Liver (tissue), 9 donors: ENCODE data around the gene RPS2. TPM values are rescaled to one million over a fixed set of nuclear protein-coding genes. Genes with fewer than 3 reads are reported as not detected.

Experiments
- DNase-seq: peaks from one replicate; pipeline ENCODE4 v3.0.0-alpha.2; 2017; ENCODE audit warnings: low spot score
- H3K27ac ChIP-seq, 2 donors: one replicate each; pipeline ENCODE4 v1.7.0; 2013; ENCODE audit warnings: inconsistent platforms in 2 of 2, low read length in 2 of 2, control low read depth in 1 of 2, low read depth in 1 of 2, mild to moderate bottlenecking in 1 of 2
- H3K27me3 ChIP-seq, 4 donors: one replicate each; pipeline versions ENCODE4 v1.6.1 to v1.7.0; 2013; ENCODE audit warnings: low read length in 3 of 4, inconsistent platforms in 1 of 4, mild to moderate bottlenecking in 1 of 4, moderate library complexity in 1 of 4; ENCODE audit not compliant: control insufficient read depth in 4 of 4, insufficient read depth in 4 of 4
- H3K36me3 ChIP-seq, 4 donors: one replicate each; pipeline versions ENCODE4 v1.6.1 to v1.7.0; 2013; ENCODE audit warnings: low read length in 3 of 4, mild to moderate bottlenecking in 3 of 4, low read depth in 1 of 4, moderate library complexity in 1 of 4; ENCODE audit not compliant: control insufficient read depth in 4 of 4, insufficient read depth in 3 of 4
- H3K4me1 ChIP-seq, 4 donors: one replicate each; pipeline versions ENCODE4 v1.6.1 to v1.7.0; 2013; ENCODE audit warnings: low read length in 3 of 4, mild to moderate bottlenecking in 3 of 4, moderate library complexity in 1 of 4; ENCODE audit not compliant: control insufficient read depth in 4 of 4, insufficient read depth in 4 of 4
- H3K4me3 ChIP-seq, 3 donors: one replicate each; pipeline versions ENCODE4 v1.6.1 to v1.7.0; 2013; ENCODE audit warnings: low read length in 3 of 3, control low read depth in 1 of 3, low read depth in 1 of 3, mild to moderate bottlenecking in 1 of 3
- H3K9ac ChIP-seq, 2 donors: one replicate each; pipeline ENCODE4 v1.7.0; 2013; ENCODE audit warnings: low read length in 2 of 2, mild to moderate bottlenecking in 2 of 2, moderate library complexity in 2 of 2, control low read depth in 1 of 2, low read depth in 1 of 2
- H3K9me3 ChIP-seq, 4 donors: one replicate each; pipeline versions ENCODE4 v1.6.1 to v1.7.0; 2013; ENCODE audit warnings: low read length in 3 of 4; ENCODE audit not compliant: control insufficient read depth in 4 of 4
- GABPA ChIP-seq, 2 donors: IDR thresholded peaks in 1 of 2; conservative IDR thresholded peaks in 1 of 2; 2 replicates each; pipeline ENCODE4 v1.6.1; 2016; ENCODE audit warnings: antibody characterized with exemption in 2 of 2, mild to moderate bottlenecking in 1 of 2, moderate library complexity in 1 of 2
- HNF4G ChIP-seq: IDR thresholded peaks from 2 replicates; pipeline ENCODE4 v1.6.1; 2016; ENCODE audit warnings: antibody characterized with exemption
- NR2F2 ChIP-seq: IDR thresholded peaks from 2 replicates; pipeline ENCODE4 v1.6.1; 2016; ENCODE audit warnings: antibody characterized with exemption
- RAD21 ChIP-seq, 2 donors: IDR thresholded peaks; 2 replicates each; pipeline ENCODE4 v1.6.1; 2016; ENCODE audit warnings: antibody characterized with exemption in 2 of 2, mild to moderate bottlenecking in 2 of 2
- RXRA ChIP-seq, 2 donors: IDR thresholded peaks; 2 replicates each; pipeline ENCODE4 v1.6.1; 2017 to 2018; ENCODE audit warnings: antibody characterized with exemption in 2 of 2, mild to moderate bottlenecking in 1 of 2
- TAF1 ChIP-seq: conservative IDR thresholded peaks from 2 replicates; pipeline ENCODE4 v1.6.1; 2016; ENCODE audit warnings: antibody characterized with exemption, mild to moderate bottlenecking
- YY1 ChIP-seq: IDR thresholded peaks from 2 replicates; pipeline ENCODE4 v1.6.1; 2016; ENCODE audit warnings: antibody characterized with exemption, mild to moderate bottlenecking
- WGBS: extraction: QIAGEN DNeasy Blood & Tissue Kit; methylation state at CpG from one replicate; pipeline ENCODE4 v1.1.7; 2013; 5-methylcytosine and 5-hydroxymethylcytosine counted together
- polyA plus RNA-seq, 2 donors: library from polyadenylated mRNA; stranded (reverse) in 1 of 2; unstranded in 1 of 2; fragments of 200-250 nt in 1 of 2; fragments of >200 nt in 1 of 2; fragmentation: Nextera tagmentation in 1 of 2; extraction: Ambion mirVana in 1 of 2; gene quantifications; one replicate each; pipeline versions ENCODE4 v1.2.1 to v1.2.3, GENCODE V29; 2013 to 2015
- total RNA-seq, 2 donors: library from RNA; depleted of rRNA; stranded (reverse); fragments of >200 nt; gene quantifications; one replicate each; pipeline ENCODE4 v1.2.3, GENCODE V29; 2014
- TF ChIP-seq, protein P1 (sequence below): fragments of 150-350 bp; IDR thresholded peaks from 2 replicates; pipeline ENCODE4 v1.5.1; 2017; ENCODE audit warnings: improper control_type of control experiment, low read depth, low read length; ENCODE audit not compliant: missing input control
- TF ChIP-seq, protein P2 (sequence below): IDR thresholded peaks from 2 replicates; pipeline ENCODE4 v1.6.1; 2016; ENCODE audit warnings: antibody characterized with exemption, mild to moderate bottlenecking
- TF ChIP-seq, protein P3 (sequence below): IDR thresholded peaks from 2 replicates; pipeline ENCODE4 v1.6.1; 2016; ENCODE audit warnings: antibody characterized with exemption
- donor health status: healthy.
- donor health status: healthy.
- donor health status: healthy.
- donor health status: healthy.
- donor health status: healthy.

Gene RPS2
- total and polyA plus RNA-seq, 4 donors: 524 to 1,440 (median 940) TPM

DNA sequence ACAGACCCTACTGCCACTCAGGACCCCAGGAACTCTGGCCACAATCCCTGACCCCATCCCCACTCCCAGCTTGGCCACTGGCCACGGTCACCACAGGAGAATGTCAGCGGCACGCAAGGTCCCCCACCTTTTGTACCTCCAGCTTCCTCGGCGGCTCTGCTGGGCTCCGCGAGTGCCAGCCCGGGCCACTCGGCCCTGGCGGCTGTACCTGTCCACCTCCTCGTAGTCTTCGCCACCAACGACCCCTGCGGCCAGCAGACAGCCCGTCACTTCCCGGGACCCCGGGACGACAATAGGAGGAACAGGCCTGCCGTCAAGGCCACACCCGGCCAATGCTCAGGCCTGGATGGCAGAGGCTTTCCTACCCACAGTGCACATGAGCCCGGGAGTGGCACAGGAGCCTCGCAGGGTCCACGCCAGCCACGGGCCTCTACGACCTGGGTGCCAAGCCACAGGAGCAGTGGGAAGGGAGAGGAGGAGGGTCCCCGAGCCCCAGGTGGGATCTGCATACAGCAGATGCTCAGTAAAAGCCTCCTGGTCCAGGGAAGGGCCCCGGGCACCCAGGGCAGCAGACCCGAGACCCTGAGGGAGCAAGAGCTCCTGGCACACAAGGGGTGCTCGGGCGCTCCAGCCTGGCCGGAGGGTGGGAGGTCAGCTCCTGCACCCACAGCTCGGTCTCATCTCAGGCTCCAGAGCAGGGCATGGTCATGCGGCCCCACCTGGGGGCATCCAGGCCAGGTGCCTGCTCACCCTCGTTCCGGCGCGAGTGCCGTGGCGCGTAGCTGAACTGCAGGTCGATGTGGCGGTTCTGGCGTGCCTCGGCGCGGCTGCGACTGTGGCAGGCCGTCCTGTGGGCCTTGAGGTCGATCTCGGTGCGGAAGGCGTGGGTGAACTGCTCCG lies 37.1 kb upstream of the RPS2 start:
- Histone ChIP-seq H3K27ac (no peak overlapping the region), H3K9ac (no peak overlapping the region), H3K36me3 (peaks cover 24 to 65% (median 27%) of the 10 kb centered on the region in 4 donors), H3K9me3 (no peaks in the 10 kb centered on the region), H3K27me3 (no peaks in the 10 kb centered on the region), H3K4me1 (peaks cover 21 to 34% (median 25%) of the 10 kb centered on the region in 4 donors), H3K4me3 (no peak overlapping the region)
- DNase-seq: no peak
- TF ChIP-seq HNF4G (no peak), GABPA (IDR thresholded peaks at IDR 0.05 in 1 of 2, conservative IDR thresholded peaks at IDR 0.05 in 1 of 2) (no peak), RXRA (IDR thresholded peaks at IDR 0.05) (no peak), YY1 (no peak), RAD21 (IDR thresholded peaks at IDR 0.05) (no peak), NR2F2 (no peak)
- TF ChIP-seq, protein P1, sequence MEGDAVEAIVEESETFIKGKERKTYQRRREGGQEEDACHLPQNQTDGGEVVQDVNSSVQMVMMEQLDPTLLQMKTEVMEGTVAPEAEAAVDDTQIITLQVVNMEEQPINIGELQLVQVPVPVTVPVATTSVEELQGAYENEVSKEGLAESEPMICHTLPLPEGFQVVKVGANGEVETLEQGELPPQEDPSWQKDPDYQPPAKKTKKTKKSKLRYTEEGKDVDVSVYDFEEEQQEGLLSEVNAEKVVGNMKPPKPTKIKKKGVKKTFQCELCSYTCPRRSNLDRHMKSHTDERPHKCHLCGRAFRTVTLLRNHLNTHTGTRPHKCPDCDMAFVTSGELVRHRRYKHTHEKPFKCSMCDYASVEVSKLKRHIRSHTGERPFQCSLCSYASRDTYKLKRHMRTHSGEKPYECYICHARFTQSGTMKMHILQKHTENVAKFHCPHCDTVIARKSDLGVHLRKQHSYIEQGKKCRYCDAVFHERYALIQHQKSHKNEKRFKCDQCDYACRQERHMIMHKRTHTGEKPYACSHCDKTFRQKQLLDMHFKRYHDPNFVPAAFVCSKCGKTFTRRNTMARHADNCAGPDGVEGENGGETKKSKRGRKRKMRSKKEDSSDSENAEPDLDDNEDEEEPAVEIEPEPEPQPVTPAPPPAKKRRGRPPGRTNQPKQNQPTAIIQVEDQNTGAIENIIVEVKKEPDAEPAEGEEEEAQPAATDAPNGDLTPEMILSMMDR: no peak
- TF ChIP-seq, protein P2, sequence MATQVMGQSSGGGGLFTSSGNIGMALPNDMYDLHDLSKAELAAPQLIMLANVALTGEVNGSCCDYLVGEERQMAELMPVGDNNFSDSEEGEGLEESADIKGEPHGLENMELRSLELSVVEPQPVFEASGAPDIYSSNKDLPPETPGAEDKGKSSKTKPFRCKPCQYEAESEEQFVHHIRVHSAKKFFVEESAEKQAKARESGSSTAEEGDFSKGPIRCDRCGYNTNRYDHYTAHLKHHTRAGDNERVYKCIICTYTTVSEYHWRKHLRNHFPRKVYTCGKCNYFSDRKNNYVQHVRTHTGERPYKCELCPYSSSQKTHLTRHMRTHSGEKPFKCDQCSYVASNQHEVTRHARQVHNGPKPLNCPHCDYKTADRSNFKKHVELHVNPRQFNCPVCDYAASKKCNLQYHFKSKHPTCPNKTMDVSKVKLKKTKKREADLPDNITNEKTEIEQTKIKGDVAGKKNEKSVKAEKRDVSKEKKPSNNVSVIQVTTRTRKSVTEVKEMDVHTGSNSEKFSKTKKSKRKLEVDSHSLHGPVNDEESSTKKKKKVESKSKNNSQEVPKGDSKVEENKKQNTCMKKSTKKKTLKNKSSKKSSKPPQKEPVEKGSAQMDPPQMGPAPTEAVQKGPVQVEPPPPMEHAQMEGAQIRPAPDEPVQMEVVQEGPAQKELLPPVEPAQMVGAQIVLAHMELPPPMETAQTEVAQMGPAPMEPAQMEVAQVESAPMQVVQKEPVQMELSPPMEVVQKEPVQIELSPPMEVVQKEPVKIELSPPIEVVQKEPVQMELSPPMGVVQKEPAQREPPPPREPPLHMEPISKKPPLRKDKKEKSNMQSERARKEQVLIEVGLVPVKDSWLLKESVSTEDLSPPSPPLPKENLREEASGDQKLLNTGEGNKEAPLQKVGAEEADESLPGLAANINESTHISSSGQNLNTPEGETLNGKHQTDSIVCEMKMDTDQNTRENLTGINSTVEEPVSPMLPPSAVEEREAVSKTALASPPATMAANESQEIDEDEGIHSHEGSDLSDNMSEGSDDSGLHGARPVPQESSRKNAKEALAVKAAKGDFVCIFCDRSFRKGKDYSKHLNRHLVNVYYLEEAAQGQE: no peak
- TF ChIP-seq, protein P3, sequence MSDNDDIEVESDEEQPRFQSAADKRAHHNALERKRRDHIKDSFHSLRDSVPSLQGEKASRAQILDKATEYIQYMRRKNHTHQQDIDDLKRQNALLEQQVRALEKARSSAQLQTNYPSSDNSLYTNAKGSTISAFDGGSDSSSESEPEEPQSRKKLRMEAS: no peak
- 95% methylated on average over 53 of the region's 53 CpGs for WGBS

DNA sequence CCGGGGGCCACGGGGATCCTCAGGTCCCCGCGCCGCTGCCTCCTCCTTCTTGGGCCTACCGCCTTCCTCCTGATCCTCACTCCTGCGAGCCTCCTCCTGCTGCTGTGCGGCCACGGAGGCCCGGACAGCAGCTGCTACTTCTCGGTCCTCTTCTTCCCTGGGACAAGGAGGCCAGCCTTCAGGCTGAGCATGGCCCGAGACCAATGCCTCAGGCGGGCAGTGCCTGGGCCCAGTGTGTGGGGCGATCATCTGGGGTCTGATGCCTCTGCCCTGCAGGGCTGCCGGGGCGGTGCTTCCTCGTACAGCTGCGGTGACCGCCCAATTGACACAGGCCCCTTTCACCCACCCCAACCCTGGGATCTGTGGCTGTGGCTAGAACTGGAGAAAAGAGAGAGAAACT lies 36.4 kb upstream of the RPS2 start:
- Histone ChIP-seq H3K4me3 (no peak overlapping the region), H3K36me3 (peaks cover 24 to 67% (median 28%) of the 10 kb centered on the region in 4 donors), H3K27ac (no peak overlapping the region), H3K9ac (no peak overlapping the region), H3K27me3 (no peaks in the 10 kb centered on the region), H3K4me1 (peaks cover 15 to 28% (median 21%) of the 10 kb centered on the region in 4 donors), H3K9me3 (no peaks in the 10 kb centered on the region)
- TF ChIP-seq TAF1: no peak
- DNase-seq: no peak
- WGBS: 95% methylated on average over 19 of the region's 19 CpGs
